ENCODE measurements around the gene EFCAB14. TPM values are rescaled to one million over a fixed set of nuclear protein-coding genes. Genes with fewer than 3 reads are reported as not detected.
"Not testable (repeated sequence)": the region's sequence is repeated elsewhere in the genome, so short reads cannot be mapped to it uniquely, and the experiment has no call there.

Gene EFCAB14
- 96.6 TPM for total RNA-seq
- long read RNA-seq, full-length matches to known transcripts = 57 of 185 reads
- long read RNA-seq, partial matches to known transcripts = 52 of 185 reads
- long read RNA-seq, other reads (novel, unspliced or antisense) = 76 of 185 reads

GRCh38 chr1:46718727-46719622 is at the start of gene EFCAB14:
Gene EFCAB14, minus strand, starts transcription at chr1:46719114. Its CDS starts 1,027 bp downstream, at chr1:46718087.
- peak; percentile 100 for DNase-seq (ENCODE audit: low spot score)

GRCh38 chr1:46768445-46768844 is 49.5 kb upstream of the EFCAB14 start:
- DNase-seq (ENCODE audit: low spot score) = no peak

- no peak for DNase-seq (ENCODE audit: low spot score)
These were observed 48.9 kb upstream of the EFCAB14 start for GRCh38 chr1:46767649-46768282.

- peak; percentile 35 for DNase-seq (ENCODE audit: low spot score)
These were observed 45.5 kb upstream of the EFCAB14 start for GRCh38 chr1:46764402-46764801.

GRCh38 chr1:46761740-46762139 is 42.8 kb upstream of the EFCAB14 start:
- no peak for DNase-seq (ENCODE audit: low spot score)

GRCh38 chr1:46760558-46761166 is 41.7 kb upstream of the EFCAB14 start:
- no peak for DNase-seq (ENCODE audit: low spot score)

- DNase-seq (ENCODE audit: low spot score) = peak; percentile 35
These were observed 39.1 kb upstream of the EFCAB14 start for GRCh38 chr1:46757956-46758528.

GRCh38 chr1:46757247-46757955 is 38.5 kb upstream of the EFCAB14 start:
- peak; percentile 22 for DNase-seq (ENCODE audit: low spot score)

- DNase-seq (ENCODE audit: low spot score) = peak; percentile 57
These were observed 36.2 kb upstream of the EFCAB14 start for GRCh38 chr1:46755121-46755520.

- DNase-seq (ENCODE audit: low spot score) = not testable (repeated sequence)
These were observed 35.8 kb upstream of the EFCAB14 start for GRCh38 chr1:46754707-46755106.

- no peak for DNase-seq (ENCODE audit: low spot score)
These were observed 35.1 kb upstream of the EFCAB14 start for GRCh38 chr1:46753985-46754384.

- DNase-seq (ENCODE audit: low spot score) = no peak
These were observed 31.0 kb upstream of the EFCAB14 start for GRCh38 chr1:46749921-46750404.

GRCh38 chr1:46749404-46749803 is 30.5 kb upstream of the EFCAB14 start:
- DNase-seq (ENCODE audit: low spot score) = no peak

- DNase-seq (ENCODE audit: low spot score) = no peak
These were observed 28.9 kb upstream of the EFCAB14 start for GRCh38 chr1:46747683-46748288.

- no peak for DNase-seq (ENCODE audit: low spot score)
These were observed 23.2 kb upstream of the EFCAB14 start for GRCh38 chr1:46742069-46742468.

- DNase-seq (ENCODE audit: low spot score) = no peak
These were observed 16.9 kb upstream of the EFCAB14 start for GRCh38 chr1:46735708-46736324.

GRCh38 chr1:46728327-46728873 is 9.5 kb upstream of the EFCAB14 start:
- DNase-seq (ENCODE audit: low spot score) = not testable (repeated sequence)

GRCh38 chr1:46725736-46726108 is 6.8 kb upstream of the EFCAB14 start:
- no peak for DNase-seq (ENCODE audit: low spot score)

GRCh38 chr1:46724991-46725735 is 6.2 kb upstream of the EFCAB14 start:
- DNase-seq (ENCODE audit: low spot score) = no peak

All from mesenteric fat pad (tissue), 1 donor.